GM21526 (cell line): ENCODE results near the gene RALA.
"Not testable (repeated sequence)": the region's sequence is repeated elsewhere in the genome, so short reads cannot be mapped to it uniquely, and the experiment has no call there.

Source experiments
- ATAC-seq: cut with Tn5 transposase; IDR thresholded peaks from one replicate; pipeline ENCODE4 v1.9.1; 2021; ENCODE audit warnings: moderate library complexity; ENCODE audit not compliant: unreplicated experiment, low FRiP score

Gene RALA

GRCh38 chr7:39679874-39680273, 56.5 kb downstream of the RALA start:
- not testable (repeated sequence) for ATAC-seq

GRCh38 chr7:39681887-39682441, 58.6 kb downstream of the RALA start:
- no peak for ATAC-seq

- no peak for ATAC-seq
Measured at GRCh38 chr7:39683216-39683845, 60.0 kb downstream of the RALA start.

GRCh38 chr7:39686261-39686924, 63.0 kb downstream of the RALA start:
- ATAC-seq, result peak; percentile 86

GRCh38 chr7:39688611-39689480, 65.5 kb downstream of the RALA start:
- no peak for ATAC-seq

- no peak for ATAC-seq
Measured at GRCh38 chr7:39691821-39692220, 68.4 kb downstream of the RALA start.

- ATAC-seq, result not testable (repeated sequence)
Measured at GRCh38 chr7:39693086-39693485, 69.7 kb downstream of the RALA start.

- ATAC-seq, result no peak
Measured at GRCh38 chr7:39693812-39694211, 70.4 kb downstream of the RALA start.

- ATAC-seq, result no peak
Measured at GRCh38 chr7:39695852-39696586, 72.6 kb downstream of the RALA start.

GRCh38 chr7:39696631-39697030, 73.3 kb downstream of the RALA start:
- ATAC-seq, result no peak

- no peak for ATAC-seq
Measured at GRCh38 chr7:39697483-39697882, 74.1 kb downstream of the RALA start.

GRCh38 chr7:39700165-39700564, 76.8 kb downstream of the RALA start:
- no peak for ATAC-seq

- ATAC-seq, result no peak
Measured at GRCh38 chr7:39700932-39701331, 77.6 kb downstream of the RALA start.

- ATAC-seq, result no peak
Measured at GRCh38 chr7:39702133-39702532, 78.8 kb downstream of the RALA start.

GRCh38 chr7:39703144-39703543, 79.8 kb downstream of the RALA start:
- ATAC-seq, result no peak

GRCh38 chr7:39709029-39709428, 85.7 kb downstream of the RALA start:
- no peak for ATAC-seq

- peak; percentile 52 for ATAC-seq
Measured at GRCh38 chr7:39709768-39710311, 86.5 kb downstream of the RALA start.

- no peak for ATAC-seq
Measured at GRCh38 chr7:39712751-39713150, 89.4 kb downstream of the RALA start.

- no peak for ATAC-seq
Measured at GRCh38 chr7:39714447-39715091, 91.2 kb downstream of the RALA start.

GRCh38 chr7:39720586-39720985, 97.2 kb downstream of the RALA start:
- no peak for ATAC-seq
